Adrenal gland (tissue), 5 donors: Measurements from ENCODE around the gene LRRIQ4.

Experiments
- POLR2A ChIP-seq, 2 donors: fragments of 450-650 bp; IDR thresholded peaks; one replicate each; pipeline ENCODE4 v1.6.1; 2017; ENCODE audit warnings: antibody characterized with exemption in 2 of 2, mild to moderate bottlenecking in 2 of 2, moderate library complexity in 1 of 2
- TF ChIP-seq, protein P1 (sequence below), 6 experiments: fragments of 450-650 bp in 4 of 6; fragments of 200-600 bp in 2 of 6; sonication (generic) in 1 of 6; IDR thresholded peaks; 1 replicate in 5 of 6; 2 replicates in 1 of 6; pipeline versions ENCODE4 v1.5.1 to v1.8.0; 2016 to 2021; ENCODE audit warnings: antibody characterized with exemption in 6 of 6, mild to moderate bottlenecking in 2 of 6, moderate library complexity in 1 of 6
- donor health status: DM: no; HTN: no; CAD: no.

DNA sequence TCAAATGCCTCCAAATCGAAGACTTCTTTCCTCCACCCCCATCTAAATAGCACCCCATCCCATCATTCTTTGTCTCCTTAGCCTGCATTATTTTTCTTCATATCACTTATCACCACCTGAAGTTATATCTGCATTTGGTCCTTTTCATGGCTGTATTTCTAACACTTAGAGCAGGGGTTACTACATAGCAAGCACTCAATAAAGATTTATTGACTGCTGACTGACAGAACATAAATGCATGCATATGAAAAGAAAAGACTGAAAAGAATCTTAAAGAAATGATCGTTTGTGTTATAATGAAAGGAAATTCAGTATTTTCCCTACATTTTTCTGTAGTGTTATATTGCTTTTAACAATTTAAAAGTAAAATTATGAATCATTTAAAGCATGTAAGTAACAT lies 55.7 kb downstream of the LRRIQ4 start:
- TF ChIP-seq, protein P1, sequence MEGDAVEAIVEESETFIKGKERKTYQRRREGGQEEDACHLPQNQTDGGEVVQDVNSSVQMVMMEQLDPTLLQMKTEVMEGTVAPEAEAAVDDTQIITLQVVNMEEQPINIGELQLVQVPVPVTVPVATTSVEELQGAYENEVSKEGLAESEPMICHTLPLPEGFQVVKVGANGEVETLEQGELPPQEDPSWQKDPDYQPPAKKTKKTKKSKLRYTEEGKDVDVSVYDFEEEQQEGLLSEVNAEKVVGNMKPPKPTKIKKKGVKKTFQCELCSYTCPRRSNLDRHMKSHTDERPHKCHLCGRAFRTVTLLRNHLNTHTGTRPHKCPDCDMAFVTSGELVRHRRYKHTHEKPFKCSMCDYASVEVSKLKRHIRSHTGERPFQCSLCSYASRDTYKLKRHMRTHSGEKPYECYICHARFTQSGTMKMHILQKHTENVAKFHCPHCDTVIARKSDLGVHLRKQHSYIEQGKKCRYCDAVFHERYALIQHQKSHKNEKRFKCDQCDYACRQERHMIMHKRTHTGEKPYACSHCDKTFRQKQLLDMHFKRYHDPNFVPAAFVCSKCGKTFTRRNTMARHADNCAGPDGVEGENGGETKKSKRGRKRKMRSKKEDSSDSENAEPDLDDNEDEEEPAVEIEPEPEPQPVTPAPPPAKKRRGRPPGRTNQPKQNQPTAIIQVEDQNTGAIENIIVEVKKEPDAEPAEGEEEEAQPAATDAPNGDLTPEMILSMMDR (IDR thresholded peaks at IDR 0.05), result no peak
- TF ChIP-seq POLR2A (IDR thresholded peaks at IDR 0.05), result no peak
